A673 (cell line): ENCODE measurements around the gene KIAA1328. TPM values are rescaled to one million over a fixed set of nuclear protein-coding genes. Genes with fewer than 3 reads are reported as not detected.

Experiments used
- BruUV-seq: library from RNA; stranded (reverse); fragments of 400-500 nt; replicated peaks from 2 replicates; lab custom pipeline; 2021; lab: Mats Ljungman, UMichigan
- CTCF ChIA-PET: fragments of 300-600 bp; sonication (Branson Sonifier 250); formaldehyde crosslinking; loops from one replicate; lab custom pipeline; 2022; ENCODE audit warnings: antibody characterized with exemption; lab: Charles Lee
- POLR2A ChIA-PET: fragments of 300-600 bp; sonication (Branson Sonifier 250); formaldehyde crosslinking; loops from one replicate; lab custom pipeline; 2022; ENCODE audit warnings: antibody characterized with exemption; ENCODE audit not compliant: low non-redundant PET; lab: Charles Lee
- DNase-seq: peaks from one replicate; pipeline ENCODE4 v3.0.0-alpha.2; 2015; ENCODE audit warnings: low spot score
- H3K27ac ChIP-seq: fragments of 200-600 bp; sonication (generic); 2 replicates; pipeline ENCODE4 v1.5.1; 2016; ENCODE audit warnings: mixed run types, low read depth, mild to moderate bottlenecking, mixed read lengths, antibody characterized with exemption, low read length; ENCODE audit not compliant: poor library complexity, severe bottlenecking
- H3K27me3 ChIP-seq: fragments of 200-600 bp; sonication (generic); replicated peaks from 2 replicates; pipeline ENCODE4 v1.6.1; 2017; ENCODE audit warnings: mixed run types, low read depth, mild to moderate bottlenecking, mixed read lengths, antibody characterized with exemption, low read length; ENCODE audit not compliant: insufficient read depth, poor library complexity
- H3K36me3 ChIP-seq: fragments of 200-600 bp; sonication (generic); 2 replicates; pipeline ENCODE4 v1.6.1; 2016; ENCODE audit warnings: mixed run types, mild to moderate bottlenecking, mixed read lengths, antibody characterized with exemption, low read length; ENCODE audit not compliant: insufficient read depth, poor library complexity, severe bottlenecking
- H3K4me1 ChIP-seq: fragments of 200-600 bp; sonication (generic); 2 replicates; pipeline ENCODE4 v1.6.1; 2017; ENCODE audit warnings: mixed run types, mild to moderate bottlenecking, mixed read lengths, antibody characterized with exemption, low read length; ENCODE audit not compliant: insufficient read depth, poor library complexity, severe bottlenecking
- H3K4me3 ChIP-seq: fragments of 200-600 bp; sonication (generic); 2 replicates; pipeline ENCODE4 v1.5.1; 2016; ENCODE audit warnings: low read depth, mixed run types, mild to moderate bottlenecking, mixed read lengths, low read length; ENCODE audit not compliant: poor library complexity, severe bottlenecking
- H3K9me3 ChIP-seq: fragments of 200-600 bp; sonication (generic); 2 replicates; pipeline ENCODE4 v1.6.1; 2016; ENCODE audit warnings: mixed run types, low read depth, mild to moderate bottlenecking, mixed read lengths, antibody characterized with exemption, low read length; ENCODE audit not compliant: poor library complexity, severe bottlenecking
- CTCF ChIP-seq: fragments of 300-800, 200-600 bp; sonication (generic); conservative IDR thresholded peaks from 2 replicates; pipeline ENCODE4 v1.5.1; 2017; ENCODE audit warnings: low read depth, mild to moderate bottlenecking, antibody characterized with exemption, low read length, moderate library complexity, mixed read lengths
- EZH2 ChIP-seq: fragments of 200-600 bp; sonication (generic); IDR thresholded peaks from 2 replicates; pipeline ENCODE4 v1.6.1; 2017; ENCODE audit warnings: borderline replicate concordance, low read depth, mild to moderate bottlenecking, mixed read lengths, antibody characterized with exemption, low read length; ENCODE audit not compliant: poor library complexity, severe bottlenecking
- intact Hi-C: fragments of 100-400 bp; cut with micrococcal nuclease; formaldehyde crosslinking; loops from one replicate; pipeline ENCODE4 v1.10.0; 2022; ENCODE audit not compliant: unreplicated experiment
- total RNA-seq: library from RNA; stranded (reverse); gene quantifications from 2 replicates; pipeline ENCODE4 v1.2.3, GENCODE V29; 2021

Gene KIAA1328
- total RNA-seq, 1 experiment from 2014 or later: 6.5 TPM

- TF ChIP-seq EZH2: no peak
- Histone ChIP-seq H3K4me1 (no peaks in the 10 kb centered on the region), H3K36me3 (no peaks in the 10 kb centered on the region), H3K27me3 (peaks cover 40% of the 10 kb centered on the region), H3K4me3 (no peak overlapping the region), H3K27ac (no peak overlapping the region), H3K9me3 (no peaks in the 10 kb centered on the region)
- no TSS peak for BruUV-seq
- CTCF ChIA-PET: no interaction called here
- POLR2A ChIA-PET: no interaction called here
- intact Hi-C loops: no loop called here
- DNase-seq: no peak
Measured at GRCh38 chr18:37261246-37261840, 432.4 kb downstream of the KIAA1328 start.

- TF ChIP-seq EZH2 (no peak), CTCF (no peak)
- intact Hi-C loops: no loop called here
- BruUV-seq: no TSS peak
- ChIA-PET POLR2A (no interaction called here), CTCF (no interaction called here)
- no peak for DNase-seq
- Histone ChIP-seq H3K4me3 (no peak overlapping the region), H3K27me3 (peaks cover 34% of the 10 kb centered on the region), H3K27ac (no peak overlapping the region), H3K36me3 (no peaks in the 10 kb centered on the region), H3K9me3 (no peaks in the 10 kb centered on the region), H3K4me1 (no peaks in the 10 kb centered on the region)
Measured at GRCh38 chr18:37261988-37262387, 433.1 kb downstream of the KIAA1328 start.

- CTCF ChIA-PET: no interaction called here
- no peaks in the 10 kb centered on the region for H3K9me3 ChIP-seq
- intact Hi-C loops: no loop called here
- peaks cover 9% of the 10 kb centered on the region for H3K27me3 ChIP-seq
- no TSS peak for BruUV-seq
- no peaks in the 10 kb centered on the region for H3K36me3 ChIP-seq
- POLR2A ChIA-PET: no interaction called here
- H3K4me1 ChIP-seq: no peaks in the 10 kb centered on the region
- DNase-seq: no peak
- TF ChIP-seq EZH2 (no peak), CTCF (no peak)
- no peak overlapping the region for H3K4me3 ChIP-seq
- no peak overlapping the region for H3K27ac ChIP-seq
Measured at GRCh38 chr18:37264956-37265355, 436.0 kb downstream of the KIAA1328 start.

- Histone ChIP-seq H3K27ac (no peak overlapping the region), H3K4me3 (no peak overlapping the region), H3K4me1 (no peaks in the 10 kb centered on the region), H3K36me3 (no peaks in the 10 kb centered on the region), H3K27me3 (peaks cover 5% of the 10 kb centered on the region), H3K9me3 (no peaks in the 10 kb centered on the region)
- no TSS peak for BruUV-seq
- ChIA-PET POLR2A (no interaction called here), CTCF (no interaction called here)
- intact Hi-C loops: no loop called here
- TF ChIP-seq CTCF (no peak), EZH2 (no peak)
- DNase-seq: no peak
Measured at GRCh38 chr18:37265382-37265781, 436.5 kb downstream of the KIAA1328 start.
